Fibroblast of skin of scalp (primary cell): Measurements from ENCODE around the gene ARHGEF19.

Source experiments
- DNase-seq: peaks from one replicate; pipeline ENCODE4 v3.0.0-alpha.2; 2013

ARHGEF19 gene

GRCh38 chr1:16148329-16149092, 63.9 kb downstream of the ARHGEF19 start:
- DNase-seq, result no peak
